Measurements from ENCODE around the gene EXOC8. TPM values are rescaled to one million over a fixed set of nuclear protein-coding genes. Genes with fewer than 3 reads are reported as not detected.

EXOC8 gene
- total and polyA plus RNA-seq, 9 of the 15 experiments (the other 6 are each of a cell fraction or from before 2014, with no cell fraction given), result 2.1 to 13.6 (median 7.2) TPM

DNA sequence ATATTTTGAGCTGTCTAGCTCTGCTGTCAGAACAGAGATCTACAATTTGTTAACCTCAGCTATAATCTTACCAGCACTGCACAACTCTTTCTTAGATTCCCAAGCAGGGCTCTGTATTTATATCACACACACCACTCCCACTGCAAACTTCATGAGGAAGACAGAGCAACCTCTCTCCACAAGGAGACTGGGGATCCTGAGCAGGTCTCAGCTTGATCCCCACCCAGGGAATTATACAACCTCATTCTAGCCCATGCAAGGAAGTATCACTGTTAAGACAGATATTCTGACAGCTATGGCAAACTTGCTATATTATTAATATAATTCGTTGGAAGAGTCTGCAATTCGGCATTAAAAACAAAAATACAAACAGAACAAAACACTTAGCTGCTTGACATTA is 44.1 kb upstream of the EXOC8 start (continued):
- TF ChIP-seq, protein P1, sequence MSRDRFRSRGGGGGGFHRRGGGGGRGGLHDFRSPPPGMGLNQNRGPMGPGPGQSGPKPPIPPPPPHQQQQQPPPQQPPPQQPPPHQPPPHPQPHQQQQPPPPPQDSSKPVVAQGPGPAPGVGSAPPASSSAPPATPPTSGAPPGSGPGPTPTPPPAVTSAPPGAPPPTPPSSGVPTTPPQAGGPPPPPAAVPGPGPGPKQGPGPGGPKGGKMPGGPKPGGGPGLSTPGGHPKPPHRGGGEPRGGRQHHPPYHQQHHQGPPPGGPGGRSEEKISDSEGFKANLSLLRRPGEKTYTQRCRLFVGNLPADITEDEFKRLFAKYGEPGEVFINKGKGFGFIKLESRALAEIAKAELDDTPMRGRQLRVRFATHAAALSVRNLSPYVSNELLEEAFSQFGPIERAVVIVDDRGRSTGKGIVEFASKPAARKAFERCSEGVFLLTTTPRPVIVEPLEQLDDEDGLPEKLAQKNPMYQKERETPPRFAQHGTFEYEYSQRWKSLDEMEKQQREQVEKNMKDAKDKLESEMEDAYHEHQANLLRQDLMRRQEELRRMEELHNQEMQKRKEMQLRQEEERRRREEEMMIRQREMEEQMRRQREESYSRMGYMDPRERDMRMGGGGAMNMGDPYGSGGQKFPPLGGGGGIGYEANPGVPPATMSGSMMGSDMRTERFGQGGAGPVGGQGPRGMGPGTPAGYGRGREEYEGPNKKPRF (IDR thresholded peaks at IDR 0.05; ENCODE audit: low read depth, low read length), result no peak
- TF ChIP-seq ZNF644 (tag; IDR thresholded peaks at IDR 0.05; ENCODE audit: low read depth), result no peak

DNA sequence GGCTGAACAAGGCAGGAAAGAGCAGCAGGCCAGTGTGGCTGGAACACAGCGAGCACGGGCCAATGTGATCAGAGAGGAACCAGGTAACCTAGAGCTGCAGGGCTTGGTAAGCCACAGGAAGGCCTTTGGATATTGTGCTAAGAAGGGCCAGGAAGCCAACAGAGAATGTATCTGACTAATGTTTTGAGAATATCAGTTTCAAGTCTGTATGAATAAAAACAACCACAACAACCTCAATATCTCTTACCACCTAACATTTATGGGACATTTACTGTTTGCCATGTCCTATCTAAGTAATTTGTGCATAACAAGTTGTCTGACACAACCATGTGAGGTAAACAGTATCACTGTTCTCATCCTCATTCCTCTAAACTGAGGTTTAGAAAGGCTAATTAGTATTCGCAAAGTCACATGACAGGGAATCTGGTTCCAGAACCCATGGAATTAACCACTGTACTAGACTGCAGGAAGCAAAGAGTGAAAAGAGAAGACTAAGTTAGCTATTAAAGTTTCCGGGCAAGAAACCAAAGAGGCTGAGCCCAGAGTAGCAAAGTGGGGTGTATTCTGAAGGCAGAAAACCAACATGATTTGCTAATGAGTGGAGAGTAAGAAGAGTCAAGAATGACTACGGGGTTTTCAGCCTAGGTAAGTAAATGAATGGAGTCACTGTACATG is 39.4 kb upstream of the EXOC8 start:
- intact Hi-C loops (cut with micrococcal nuclease) (no loop called here), in situ Hi-C loops (cut with MboI) (no loop called here)

More for the DNA sequence above, 39.4 kb upstream of the EXOC8 start:
- H3K4me2 ChIP-seq (ENCODE audit: insufficient read depth, low read length), result no peak overlapping the region
- H3K36me3 ChIP-seq (ENCODE audit: control insufficient read depth, insufficient read depth, low read length), result peaks cover 11% of the 10 kb centered on the region; the same call in 1 of the 3 replicates
- 0 out of 5 replicates have a peak, but pooled peaks cover 0 to 2% of the 10 kb centered on the region in 2 experiments for H3K4me1 ChIP-seq (replicated peaks in 1 of 2; ENCODE audit: control insufficient read depth in 2 of 2, insufficient read depth in 2 of 2, low read length in 2 of 2)
- no peak overlapping the region for H3K27ac ChIP-seq (ENCODE audit: extremely low read depth, low read depth, low read length)
- no peak overlapping the region for H2AFZ ChIP-seq (ENCODE audit: low read depth, low read length)
- no peaks in the 10 kb centered on the region for H3K27me3 ChIP-seq (ENCODE audit: control insufficient read depth in 2 of 2, insufficient read depth in 2 of 2, low read length in 2 of 2)
- POLR2A ChIA-PET, result interaction anchor here (1.1 to 1.8 kb wide), 3 partner anchors 8 to 15 kb away, joined by 3 to 6 read pairs (median 4); no protein-coding TSS in a partner anchor
- CTCF ChIA-PET (ENCODE audit: low intra/inter-chr PET ratio), result no interaction called here
- H3K79me2 ChIP-seq (ENCODE audit: control insufficient read depth, insufficient read depth, low read length), result peaks cover 72% of the 10 kb centered on the region
- TF ChIP-seq KLF16 (IDR thresholded peaks at IDR 0.05) (no peak), NFE2 (IDR thresholded peaks at IDR 0.05; ENCODE audit: low read depth) (0 out of 2 replicates have a peak, but pooled peaks have one; percentile 22)
- TF ChIP-seq, protein P2, sequence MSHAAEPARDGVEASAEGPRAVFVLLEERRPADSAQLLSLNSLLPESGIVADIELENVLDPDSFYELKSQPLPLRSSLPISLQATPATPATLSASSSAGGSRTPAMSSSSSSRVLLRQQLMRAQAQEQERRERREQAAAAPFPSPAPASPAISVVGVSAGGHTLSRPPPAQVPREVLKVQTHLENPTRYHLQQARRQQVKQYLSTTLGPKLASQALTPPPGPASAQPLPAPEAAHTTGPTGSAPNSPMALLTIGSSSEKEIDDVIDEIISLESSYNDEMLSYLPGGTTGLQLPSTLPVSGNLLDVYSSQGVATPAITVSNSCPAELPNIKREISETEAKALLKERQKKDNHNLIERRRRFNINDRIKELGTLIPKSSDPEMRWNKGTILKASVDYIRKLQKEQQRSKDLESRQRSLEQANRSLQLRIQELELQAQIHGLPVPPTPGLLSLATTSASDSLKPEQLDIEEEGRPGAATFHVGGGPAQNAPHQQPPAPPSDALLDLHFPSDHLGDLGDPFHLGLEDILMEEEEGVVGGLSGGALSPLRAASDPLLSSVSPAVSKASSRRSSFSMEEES (CRISPR knock-in tag; IDR thresholded peaks at IDR 0.05), result peak; percentile 82
- no peak overlapping the region for H3K9ac ChIP-seq (ENCODE audit: insufficient read depth in 1 of 2, low read depth in 2 of 2, low read length in 2 of 2)
- H3K9me1 ChIP-seq (ENCODE audit: control insufficient read depth, insufficient read depth, low read length), result no peaks in the 10 kb centered on the region
- FAIRE-seq (no peak), DNase-seq (ENCODE audit: extremely low read depth in 1 of 4, low spot score in 3 of 4) (no peak), ATAC-seq (peak; percentile 41)
- no peak overlapping the region for H3K4me3 ChIP-seq
- H4K20me1 ChIP-seq (replicated peaks; ENCODE audit: control insufficient read depth, insufficient read depth, low read length), result peaks cover 20% of the 10 kb centered on the region
- no peaks in the 10 kb centered on the region for H3K9me3 ChIP-seq (replicated peaks; ENCODE audit: control insufficient read depth, insufficient read depth, low read depth, low read length)
- no TSS peak for BruUV-seq (replicated peaks)
- 73% methylated on average over 5 of the region's 5 CpGs for WGBS (ENCODE audit: insufficient coverage, low coverage, missing lambda C conversion rate)
